ENCODE results near the gene GALNS.

Gene GALNS

DNA sequence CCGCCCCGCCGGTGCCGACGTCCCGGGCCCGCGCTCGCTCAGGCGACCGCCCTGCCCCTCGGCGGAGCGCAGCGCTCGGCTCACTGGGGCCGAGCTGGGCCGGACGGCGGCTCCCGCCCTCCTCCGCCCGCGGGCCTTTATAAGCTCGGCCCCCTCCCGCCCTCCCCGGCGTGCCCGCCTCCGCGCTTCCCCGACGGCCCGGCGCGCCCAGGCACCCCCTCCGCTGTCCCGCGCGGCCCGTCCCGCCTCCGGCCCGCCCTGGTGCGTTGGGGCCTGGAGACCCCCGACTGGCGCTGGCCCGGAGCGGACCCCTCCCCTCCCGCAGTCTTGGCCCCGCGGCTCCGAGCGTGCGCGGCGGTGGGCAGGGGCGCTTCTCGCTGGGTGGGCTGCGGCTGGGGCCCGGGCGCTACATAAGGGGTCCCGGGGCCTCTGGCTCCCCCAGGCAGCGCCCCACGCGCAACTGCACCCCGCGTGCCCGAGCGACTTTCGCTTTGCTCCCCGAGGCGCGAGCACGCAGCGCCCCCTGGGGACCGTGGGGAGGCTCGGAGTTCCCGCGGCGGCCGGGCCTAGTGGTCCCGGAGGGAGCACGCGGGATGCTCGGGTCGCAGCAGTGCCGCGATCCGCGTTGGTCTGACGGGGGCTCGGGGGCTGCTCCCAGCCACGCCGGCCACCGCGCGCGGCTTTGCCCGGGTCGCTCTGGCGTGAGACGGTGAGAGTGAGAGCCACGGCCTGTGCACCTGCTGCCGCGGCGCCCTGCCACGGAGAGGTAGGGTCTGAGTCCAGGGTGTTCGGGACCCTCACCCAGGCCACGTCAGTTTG lies 71.4 kb downstream of the GALNS start, which contains the start of gene PIEZO1:
PIEZO1 (minus strand) TSS at position 115 of the 819 bp plus-strand sequence. CDS start 256 bp downstream, outside the sequence.
- Histone ChIP-seq H3K4me2 (ENCODE audit: low read length, poor library complexity, severe bottlenecking) (peak within 1 kb of the TSS; percentile 86), H3K18ac (ENCODE audit: low read depth in 1 of 2, low read length in 2 of 2) (peak within 1 kb of the TSS; percentile 96 to 99), H3K4me3 (ENCODE audit: insufficient read depth in 1 of 2, low read depth in 1 of 2, low read length in 2 of 2) (peak within 1 kb of the TSS; percentile 76 to 86), H3K9me3 (ENCODE audit: control insufficient read depth, low read length) (no peaks in the 10 kb centered on the region), H2AFZ (ENCODE audit: low read depth, low read length) (peak within 1 kb of the TSS; percentile 74), H3K79me1 (replicated peaks; ENCODE audit: low read length, poor library complexity, severe bottlenecking) (peaks cover 2% of the 10 kb centered on the region), H3K9ac (ENCODE audit: low read length) (peak within 1 kb of the TSS; percentile 88), H2BK12ac (ENCODE audit: low read length in 2 of 2) (peak within 1 kb of the TSS in 1 of 2 experiments; percentile 84), H3K36me3 (ENCODE audit: control insufficient read depth in 1 of 2, insufficient read depth in 2 of 2, low read depth in 1 of 2, low read length in 2 of 2) (peaks cover 0 to 4% of the 10 kb centered on the region in 2 experiments), H3K27me3 (ENCODE audit: control insufficient read depth in 1 of 2, insufficient read depth in 1 of 2, low read length in 2 of 2) (peaks cover 0 to 4% of the 10 kb centered on the region in 2 experiments), H2BK5ac (ENCODE audit: low read depth, low read length, poor library complexity, severe bottlenecking) (peak within 1 kb of the TSS; percentile 93), H3K23ac (ENCODE audit: low read length in 2 of 2) (peak within 1 kb of the TSS; percentile 68 to 94), H3K14ac (ENCODE audit: low read length in 2 of 2) (peak within 1 kb of the TSS; percentile 94 to 95), H4K8ac (ENCODE audit: low read length) (peak within 1 kb of the TSS; percentile 96), H3K27ac (ENCODE audit: low read length, poor library complexity, severe bottlenecking) (peak within 1 kb of the TSS; percentile 78), H3K4me1 (ENCODE audit: control insufficient read depth, insufficient read depth, low read depth, low read length) (peaks cover 49% of the 10 kb centered on the region), H2AK5ac (ENCODE audit: low read length, severe bottlenecking) (peak within 1 kb of the TSS; percentile 52), H2BK120ac (ENCODE audit: low read depth, low read length) (peak within 1 kb of the TSS; percentile 98), H2BK15ac (ENCODE audit: low read depth, poor library complexity, severe bottlenecking) (peak within 1 kb of the TSS; percentile 90), H4K91ac (ENCODE audit: low read length) (peak within 1 kb of the TSS; percentile 97), H3K4ac (ENCODE audit: low read depth in 1 of 2, low read length in 2 of 2) (peak within 1 kb of the TSS; percentile 66 to 95)
- peak; percentile 73 for DNase-seq
- WGBS: 11% methylated on average over 52 of the region's 110 CpGs

DNA sequence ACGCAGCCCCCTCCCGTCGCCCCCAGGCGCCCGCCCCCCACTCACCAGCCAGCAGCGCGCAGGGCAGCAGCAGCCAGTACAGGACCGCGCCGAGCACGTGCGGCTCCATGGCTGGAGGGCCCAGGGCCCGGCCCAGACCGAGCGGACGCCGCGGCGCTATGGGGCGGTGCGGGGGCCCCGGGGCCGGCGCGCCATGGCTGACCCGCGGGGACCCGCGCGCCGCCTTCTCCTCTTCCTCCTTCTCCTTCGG lies 72.0 kb downstream of the GALNS start:
- Histone ChIP-seq H3K4ac (ENCODE audit: low read depth in 1 of 2, low read length in 2 of 2) (peak overlapping the region; percentile 66 to 91), H3K27me3 (ENCODE audit: control insufficient read depth in 1 of 2, insufficient read depth in 1 of 2, low read length in 2 of 2) (peaks cover 0 to 4% of the 10 kb centered on the region in 2 experiments), H2AFZ (ENCODE audit: low read depth, low read length) (no peak overlapping the region), H3K79me1 (replicated peaks; ENCODE audit: low read length, poor library complexity, severe bottlenecking) (peaks cover 2% of the 10 kb centered on the region), H2BK120ac (ENCODE audit: low read depth, low read length) (peak overlapping the region; percentile 98), H3K27ac (ENCODE audit: low read length, poor library complexity, severe bottlenecking) (no peak overlapping the region), H2AK5ac (ENCODE audit: low read length, severe bottlenecking) (no peak overlapping the region), H3K4me2 (ENCODE audit: low read length, poor library complexity, severe bottlenecking) (peak overlapping the region; percentile 82), H2BK15ac (ENCODE audit: low read depth, poor library complexity, severe bottlenecking) (peak overlapping the region; percentile 90), H2BK5ac (ENCODE audit: low read depth, low read length, poor library complexity, severe bottlenecking) (peak overlapping the region; percentile 93), H3K18ac (ENCODE audit: low read depth in 1 of 2, low read length in 2 of 2) (peak overlapping the region; percentile 82 to 99), H3K36me3 (ENCODE audit: control insufficient read depth in 1 of 2, insufficient read depth in 2 of 2, low read depth in 1 of 2, low read length in 2 of 2) (peaks cover 0 to 4% of the 10 kb centered on the region in 2 experiments), H4K8ac (ENCODE audit: low read length) (peak overlapping the region; percentile 69), H4K91ac (ENCODE audit: low read length) (peak overlapping the region; percentile 93), H3K9ac (ENCODE audit: low read length) (peak overlapping the region; percentile 88), H3K14ac (ENCODE audit: low read length in 2 of 2) (peak overlapping the region in 1 of 2 experiments; percentile 89), H3K9me3 (ENCODE audit: control insufficient read depth, low read length) (no peaks in the 10 kb centered on the region), H3K23ac (ENCODE audit: low read length in 2 of 2) (no peak overlapping the region), H3K4me1 (ENCODE audit: control insufficient read depth, insufficient read depth, low read depth, low read length) (peaks cover 52% of the 10 kb centered on the region), H2BK12ac (ENCODE audit: low read length in 2 of 2) (peak overlapping the region in 1 of 2 experiments; percentile 84), H3K4me3 (ENCODE audit: insufficient read depth in 1 of 2, low read depth in 1 of 2, low read length in 2 of 2) (peak overlapping the region; percentile 76 to 86)
- DNase-seq: no peak
- 0% methylated on average over 21 of the region's 32 CpGs for whole genome bisulfite sequencing

DNA sequence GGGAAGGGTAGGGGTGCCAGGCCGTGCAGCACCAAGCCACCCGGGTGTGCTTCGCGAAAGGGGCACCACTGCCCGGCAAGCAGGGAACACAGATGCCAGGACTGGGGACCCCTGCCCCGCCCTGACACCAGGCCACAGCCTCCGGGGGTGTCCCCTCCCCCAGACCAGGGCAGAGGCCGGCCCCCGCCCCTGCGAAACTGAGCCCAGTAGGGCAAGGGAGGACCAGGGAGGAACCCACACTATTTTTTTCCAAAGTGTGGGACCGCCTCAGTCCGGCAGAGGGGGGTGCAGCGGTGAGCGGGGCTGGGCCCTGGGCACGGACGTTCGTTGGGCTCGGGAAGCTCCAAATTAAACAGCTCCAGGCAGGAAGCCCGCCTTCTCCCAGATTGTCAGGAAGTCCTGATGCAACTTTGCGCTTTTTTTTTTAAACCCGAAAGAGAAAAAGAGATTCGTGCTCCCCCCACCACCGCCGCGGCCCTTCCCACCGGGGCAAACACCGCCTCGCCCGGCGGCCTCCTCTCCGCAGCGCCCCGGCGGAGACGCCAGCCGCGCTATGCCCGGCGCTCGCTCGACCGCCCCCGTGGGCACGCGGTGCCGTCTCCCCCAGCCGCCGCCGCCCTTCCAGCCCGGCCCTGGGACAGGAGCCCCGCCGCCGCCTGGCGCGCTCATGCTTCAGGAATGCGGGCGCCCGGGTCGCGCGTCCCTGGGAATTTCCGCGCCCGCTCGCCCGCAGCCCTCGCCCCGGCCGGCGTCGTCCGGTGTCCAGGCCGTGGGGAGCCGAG lies 72.5 kb downstream of the GALNS start:
- peak overlapping the region; percentile 78 for H3K27ac ChIP-seq (ENCODE audit: low read length, poor library complexity, severe bottlenecking)
- H3K14ac ChIP-seq (ENCODE audit: low read length in 2 of 2): peak overlapping the region in 1 of 2 experiments; percentile 95
- no peaks in the 10 kb centered on the region for H3K27me3 ChIP-seq (ENCODE audit: control insufficient read depth in 1 of 2, insufficient read depth in 1 of 2, low read length in 2 of 2)
- peak overlapping the region; percentile 79 for H2BK5ac ChIP-seq (ENCODE audit: low read depth, low read length, poor library complexity, severe bottlenecking)
- peaks cover 2% of the 10 kb centered on the region for H3K79me1 ChIP-seq (replicated peaks; ENCODE audit: low read length, poor library complexity, severe bottlenecking)
- peak; percentile 86 for DNase-seq
- H2AK5ac ChIP-seq (ENCODE audit: low read length, severe bottlenecking): peak overlapping the region; percentile 52
- no peaks in the 10 kb centered on the region for H3K9me3 ChIP-seq (ENCODE audit: control insufficient read depth, low read length)
- peak overlapping the region; percentile 76 to 86 for H3K4me3 ChIP-seq (ENCODE audit: insufficient read depth in 1 of 2, low read depth in 1 of 2, low read length in 2 of 2)
- WGBS: 5% methylated on average over 49 of the region's 74 CpGs
- H3K4me2 ChIP-seq (ENCODE audit: low read length, poor library complexity, severe bottlenecking): peak overlapping the region; percentile 82
- no peak overlapping the region for H2AFZ ChIP-seq (ENCODE audit: low read depth, low read length)
- H3K23ac ChIP-seq (ENCODE audit: low read length in 2 of 2): peak overlapping the region; percentile 68 to 94
- H3K4me1 ChIP-seq (ENCODE audit: control insufficient read depth, insufficient read depth, low read depth, low read length): peaks cover 53% of the 10 kb centered on the region
- H4K8ac ChIP-seq (ENCODE audit: low read length): peak overlapping the region; percentile 87
- H3K9ac ChIP-seq (ENCODE audit: low read length): peak overlapping the region; percentile 88
- peak overlapping the region in 1 of 2 experiments; percentile 84 for H2BK12ac ChIP-seq (ENCODE audit: low read length in 2 of 2)
- H3K4ac ChIP-seq (ENCODE audit: low read depth in 1 of 2, low read length in 2 of 2): peak overlapping the region; percentile 66 to 91
- H2BK120ac ChIP-seq (ENCODE audit: low read depth, low read length): peak overlapping the region; percentile 98
- H4K91ac ChIP-seq (ENCODE audit: low read length): peak overlapping the region; percentile 97
- H3K18ac ChIP-seq (ENCODE audit: low read depth in 1 of 2, low read length in 2 of 2): peak overlapping the region; percentile 82 to 99
- H3K36me3 ChIP-seq (ENCODE audit: control insufficient read depth in 1 of 2, insufficient read depth in 2 of 2, low read depth in 1 of 2, low read length in 2 of 2): peaks cover 0 to 4% of the 10 kb centered on the region in 2 experiments
- H2BK15ac ChIP-seq (ENCODE audit: low read depth, poor library complexity, severe bottlenecking): peak overlapping the region; percentile 90
